HG02763 (cell line): Measurements from ENCODE around the gene RAB44.

Experiments
- ATAC-seq: cut with Tn5 transposase; IDR thresholded peaks from one replicate; pipeline ENCODE4 v1.9.1; 2021; ENCODE audit warnings: mild to moderate bottlenecking, moderate library complexity; ENCODE audit not compliant: unreplicated experiment

RAB44 gene

DNA sequence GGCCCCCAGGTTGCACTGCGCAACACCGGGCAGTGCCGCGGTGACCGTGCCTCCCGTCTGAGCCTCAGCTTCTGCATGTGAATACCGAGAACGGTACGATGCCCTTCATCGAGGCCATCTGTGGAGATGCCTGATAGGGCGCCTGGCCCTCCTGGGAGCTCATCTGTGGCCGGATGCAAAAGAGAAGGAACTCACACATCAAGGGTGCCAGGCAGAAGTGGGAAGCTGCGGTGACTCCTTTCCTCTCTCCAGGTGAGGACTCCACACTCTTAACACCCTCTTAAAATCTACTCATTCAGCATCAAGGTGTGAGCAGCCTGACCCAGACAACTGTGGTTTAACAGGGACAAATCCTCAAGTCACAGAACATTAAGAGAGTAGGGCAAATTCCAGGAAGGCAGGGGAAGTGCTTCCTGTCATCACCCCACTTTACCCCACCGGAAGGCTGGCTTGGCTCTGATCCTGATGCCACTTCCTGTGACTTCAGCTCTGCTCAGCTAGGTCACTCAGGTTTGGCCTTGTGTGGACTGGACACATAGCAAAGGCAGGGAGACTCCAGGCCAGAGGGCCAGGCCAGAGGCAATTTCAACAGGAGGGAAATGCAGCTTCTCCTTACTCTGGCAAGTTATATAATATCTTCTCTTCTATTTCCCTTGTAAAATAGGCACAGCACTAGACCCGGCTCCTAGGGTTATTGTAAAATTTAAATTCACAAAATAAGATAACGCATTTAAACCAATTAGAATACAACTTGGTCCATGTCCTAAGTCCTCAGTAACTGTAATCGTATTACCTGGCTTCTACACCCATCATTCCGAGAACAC is 72.3 kb downstream of the RAB44 start:
- ATAC-seq = no peak

DNA sequence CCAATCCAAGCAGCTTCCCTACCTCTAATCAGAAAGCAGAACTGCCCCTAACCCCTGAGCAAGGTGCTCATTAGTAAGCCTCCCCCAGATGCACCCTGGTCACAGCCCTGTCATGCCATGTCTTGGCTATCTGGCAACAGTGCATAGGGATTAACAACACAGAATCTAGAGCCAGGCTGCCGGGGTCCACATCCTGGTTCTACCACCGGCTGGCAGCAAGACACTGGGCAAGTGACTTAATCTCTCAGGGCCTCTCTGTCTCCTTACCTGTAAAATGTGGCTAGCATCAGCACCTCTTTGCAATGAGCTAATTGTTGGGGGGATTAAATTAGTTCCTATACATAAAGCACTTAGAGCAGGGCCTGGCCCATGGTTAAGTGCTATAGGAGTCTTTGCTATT is 73.5 kb downstream of the RAB44 start:
- ATAC-seq = no peak

DNA sequence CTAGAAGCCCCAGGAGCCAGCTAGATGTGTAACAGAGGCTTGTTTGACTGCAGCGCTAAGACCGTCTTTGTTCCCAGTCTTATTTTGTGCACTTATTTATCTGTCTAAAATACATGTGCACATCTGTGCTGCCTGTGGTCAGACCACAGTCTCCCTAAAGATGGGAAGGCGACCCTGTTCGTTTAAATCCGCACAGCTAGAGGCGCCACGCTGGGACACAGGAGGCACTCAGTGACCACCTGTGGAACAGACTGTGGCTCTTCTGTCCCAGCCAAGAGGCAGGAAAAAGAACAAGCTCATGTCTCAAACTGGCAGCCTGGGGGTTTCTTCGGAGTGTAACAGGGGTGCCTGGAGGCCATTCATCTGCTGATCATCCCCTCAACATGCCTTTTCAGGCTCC is 74.8 kb downstream of the RAB44 start:
- ATAC-seq = no peak

DNA sequence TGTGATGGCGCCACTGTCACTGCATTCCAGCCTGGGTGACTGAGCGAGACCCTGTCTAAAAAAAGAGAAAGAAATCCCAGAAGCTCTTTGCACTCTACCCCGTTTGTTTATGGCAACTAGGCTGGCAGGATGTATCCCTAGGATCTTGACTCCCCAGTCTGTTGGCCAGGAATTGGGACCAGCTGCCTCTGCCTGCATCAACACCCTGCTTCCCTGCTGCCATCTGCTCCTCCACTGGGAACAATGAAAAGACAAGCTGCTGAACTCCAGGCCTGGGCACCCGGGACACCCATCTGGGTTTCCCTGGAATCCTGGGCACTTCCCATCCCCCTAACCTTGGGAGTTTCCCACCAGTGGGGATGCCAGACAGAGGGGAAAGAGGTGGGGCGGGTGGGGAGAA is 76.7 kb downstream of the RAB44 start:
- ATAC-seq = no peak

DNA sequence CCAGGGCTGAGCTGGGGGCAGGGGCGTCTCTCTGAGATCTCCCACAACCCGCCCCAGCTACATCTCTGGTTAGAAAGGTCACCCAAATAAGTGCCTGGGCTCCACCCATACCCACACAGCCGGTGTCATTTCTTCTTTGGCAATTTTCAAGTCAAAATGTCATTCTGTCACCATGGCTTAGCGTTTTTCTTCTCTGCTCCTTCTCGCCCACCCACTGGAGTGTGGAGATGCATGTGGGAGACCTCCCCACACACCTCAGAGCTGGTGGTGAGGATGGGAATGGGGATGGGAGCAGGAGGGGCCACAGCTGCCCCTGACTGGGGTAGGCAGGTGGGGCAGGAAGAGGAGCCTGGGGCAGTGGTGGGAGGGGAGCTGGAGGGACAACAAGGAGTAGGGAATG is 78.5 kb downstream of the RAB44 start:
- no peak for ATAC-seq

DNA sequence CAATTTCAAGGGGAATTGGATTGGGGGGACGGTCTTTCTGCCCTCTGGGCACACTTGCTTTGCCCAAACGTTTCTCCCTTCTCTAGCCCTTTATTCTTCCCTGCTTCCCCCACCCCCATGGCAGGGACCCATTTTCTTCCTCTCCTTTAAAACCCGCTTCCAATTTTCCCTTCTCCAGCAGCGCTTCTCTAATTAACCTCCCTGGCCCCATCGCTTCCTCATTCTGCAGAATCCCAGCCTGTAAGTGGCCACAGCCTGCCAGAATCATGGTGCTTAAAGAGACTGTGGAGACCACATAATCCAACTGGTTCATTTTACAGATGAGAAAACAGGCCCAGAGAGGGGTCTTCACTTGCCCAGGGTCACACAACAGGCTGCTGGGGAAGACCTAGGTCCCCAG is 80.2 kb downstream of the RAB44 start:
- ATAC-seq = no peak

DNA sequence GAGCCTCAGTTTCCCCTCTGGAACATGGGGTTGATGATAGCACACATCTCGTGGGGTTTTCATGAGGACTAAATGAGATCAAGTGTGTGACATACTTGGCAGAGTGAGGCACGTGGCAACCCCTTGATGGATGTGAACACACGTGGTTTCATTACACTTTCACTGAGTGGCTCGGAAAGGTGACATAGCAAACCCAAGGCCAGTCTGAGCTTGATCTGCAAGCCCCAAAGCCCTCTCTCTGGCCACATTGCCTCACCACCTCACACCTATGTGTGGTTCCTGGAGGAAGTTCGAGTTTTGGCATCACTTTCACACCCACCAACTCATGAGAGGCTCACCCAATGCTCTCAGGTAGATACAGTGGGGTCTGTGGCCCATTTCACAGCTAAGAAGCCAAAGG is 81.6 kb downstream of the RAB44 start:
- ATAC-seq = no peak

DNA sequence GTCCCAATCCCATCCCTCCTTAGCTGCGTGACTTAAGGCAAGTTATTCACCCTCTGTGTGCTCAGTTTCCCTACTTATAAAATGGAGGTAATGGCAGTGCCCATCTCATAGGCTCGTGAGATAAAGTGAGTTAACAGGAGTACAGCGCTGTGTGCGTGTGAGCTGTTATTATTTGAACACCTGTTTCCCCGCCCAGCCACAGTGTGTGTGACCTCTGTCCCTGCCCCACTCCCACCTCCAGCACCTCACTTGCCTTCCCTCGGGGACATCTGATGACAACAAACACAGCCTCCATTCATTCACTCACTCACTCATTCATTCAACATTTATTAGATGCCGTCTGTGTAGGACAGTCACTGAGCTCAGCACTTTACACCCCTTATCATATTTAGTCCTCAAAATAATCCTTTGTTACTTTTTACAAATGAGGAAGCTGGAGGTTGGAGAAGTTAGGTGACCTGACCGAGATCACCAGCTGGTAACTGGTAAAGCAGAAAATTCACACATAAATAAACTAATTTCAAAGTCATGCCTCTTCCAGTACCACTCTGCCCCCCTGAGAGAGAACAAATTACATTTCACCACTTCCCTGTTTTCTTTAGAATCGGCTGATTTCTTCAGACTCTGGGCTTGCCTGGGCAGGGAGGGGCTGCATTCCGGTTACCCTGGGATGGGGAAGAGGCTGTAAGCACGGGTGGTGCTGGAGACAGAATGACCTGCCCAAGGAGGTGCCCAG is 83.0 kb downstream of the RAB44 start:
- no peak for ATAC-seq

DNA sequence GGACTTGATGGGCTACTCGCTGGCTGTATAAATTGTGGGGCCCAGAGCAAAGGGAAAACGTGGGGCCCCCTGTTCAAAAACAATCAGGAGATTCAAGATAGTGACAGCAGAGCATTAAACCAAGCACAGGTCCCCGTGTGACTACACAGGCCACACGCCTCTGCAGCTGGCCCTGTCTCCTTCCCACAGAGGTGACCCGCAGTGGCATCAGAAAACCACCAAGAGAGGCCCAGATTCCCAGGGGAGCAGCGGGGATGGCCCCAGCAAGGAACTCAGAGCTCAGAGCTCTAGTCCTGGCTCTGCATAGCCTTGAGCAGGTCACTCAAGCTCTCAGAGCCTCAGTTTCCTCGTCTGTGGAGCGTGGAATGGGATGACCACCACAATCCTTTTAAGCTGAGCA is 84.0 kb downstream of the RAB44 start:
- ATAC-seq = no peak
